ENCODE data around the gene TRAPPC2L.

The TRAPPC2L gene

GRCh38 chr16:88810166-88810911 lies 46.6 kb upstream of the TRAPPC2L start:
- no peak for TF ChIP-seq CTCF (IDR thresholded peaks at IDR 0.05; ENCODE audit: insufficient read depth, low read depth, low read length, missing control alignments)
- H3K4me3 ChIP-seq (ENCODE audit: low read depth, low read length), result peak overlapping the region; percentile 88
- peak; percentile 64 for DNase-seq (ENCODE audit: low read depth)

DNA sequence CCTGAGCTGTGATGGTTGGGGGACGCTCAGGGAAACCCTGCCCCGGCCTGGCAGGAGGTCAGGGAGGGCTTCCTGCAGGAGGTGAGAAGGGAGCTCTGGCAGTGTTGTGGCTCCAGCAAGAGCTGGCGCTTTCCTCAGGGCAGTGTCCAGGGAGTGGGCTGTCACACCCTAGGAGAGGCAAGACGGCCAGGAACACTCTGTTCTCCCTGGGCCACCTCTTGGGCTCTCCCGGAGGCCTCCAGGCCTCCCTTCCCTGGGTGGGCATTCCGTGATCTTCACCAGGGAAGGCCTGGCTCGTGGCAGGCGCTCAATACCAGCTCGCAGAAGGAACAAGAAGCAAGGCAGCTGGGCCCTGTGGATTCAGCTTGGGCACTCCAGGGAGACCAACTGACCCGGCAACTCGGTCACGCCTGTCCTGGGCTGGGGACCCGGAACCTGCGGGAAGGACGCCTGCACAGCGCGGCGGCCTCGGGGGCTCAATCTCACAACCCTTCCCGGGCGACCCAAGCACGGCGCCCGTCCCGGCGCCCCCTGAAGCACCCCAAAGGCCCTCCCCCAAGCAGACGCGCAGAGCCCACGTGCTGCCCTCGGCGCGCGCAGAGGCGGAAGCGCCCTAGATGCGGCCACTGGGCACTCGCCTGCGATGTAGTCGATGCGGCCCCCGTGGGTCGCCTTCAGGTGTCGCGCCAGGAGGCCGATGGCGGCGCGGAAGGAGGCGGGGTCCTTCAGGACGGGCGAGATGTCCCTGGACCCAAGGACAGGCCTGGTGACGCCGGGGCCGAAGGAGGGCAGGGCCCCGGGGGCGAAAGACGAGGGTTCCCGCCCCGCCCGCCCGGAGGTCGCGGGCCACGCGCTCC lies 45.8 kb upstream of the TRAPPC2L start:
- peak; percentile 89 for DNase-seq (ENCODE audit: low read depth)
- peak overlapping the region; percentile 88 for H3K4me3 ChIP-seq (ENCODE audit: low read depth, low read length)
- no peak for TF ChIP-seq CTCF (IDR thresholded peaks at IDR 0.05; ENCODE audit: insufficient read depth, low read depth, low read length, missing control alignments)

DNA sequence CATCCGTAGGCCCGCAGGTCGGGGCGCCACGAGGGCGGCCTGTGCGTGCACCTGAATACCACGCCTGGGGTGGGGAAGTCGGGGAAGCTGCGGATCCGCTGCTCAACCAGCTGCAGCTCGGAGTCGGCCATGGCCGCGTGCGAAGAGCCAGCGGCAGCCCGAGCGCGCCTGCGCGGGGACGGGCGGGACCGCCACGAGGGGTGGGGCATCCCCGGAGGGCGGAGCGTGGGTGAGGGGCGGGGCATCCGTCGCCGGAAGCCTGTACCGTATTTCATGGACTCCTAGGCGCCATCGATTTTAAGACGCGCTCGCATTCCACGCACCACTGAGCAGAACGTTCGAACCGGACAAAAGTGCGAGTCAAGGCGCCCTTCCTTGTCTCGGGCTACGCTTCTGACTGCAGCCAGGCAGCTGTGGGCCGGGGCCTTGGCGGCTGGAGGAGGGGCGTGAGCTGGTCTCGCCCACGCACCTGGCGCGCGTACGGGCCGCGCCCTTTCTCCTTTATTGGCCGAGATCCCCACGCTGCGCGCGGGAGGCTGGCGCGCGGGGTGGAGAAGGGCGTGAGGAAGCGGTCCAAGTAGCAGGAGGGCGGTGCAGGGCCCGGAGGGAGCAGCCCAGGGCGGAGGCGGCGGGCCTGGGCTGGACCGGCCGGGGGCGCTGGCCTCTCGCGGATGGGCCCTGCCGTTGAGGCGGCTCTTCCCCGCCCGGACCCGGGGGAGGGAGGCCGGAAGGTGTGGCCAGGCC lies 45.0 kb upstream of the TRAPPC2L start, which contains the start of gene APRT:
Gene APRT, minus strand, starts transcription at position 160 of the 744 bp plus-strand sequence. Its CDS starts 29 bp downstream, at position 131.
- peak within 1 kb of the TSS; percentile 88 for H3K4me3 ChIP-seq (ENCODE audit: low read depth, low read length)
- peak; percentile 29 for TF ChIP-seq CTCF (IDR thresholded peaks at IDR 0.05; ENCODE audit: insufficient read depth, low read depth, low read length, missing control alignments)
- DNase-seq (ENCODE audit: low read depth), result peak; percentile 97

- peak overlapping the region; percentile 88 for H3K4me3 ChIP-seq (ENCODE audit: low read depth, low read length)
- no peak for DNase-seq (ENCODE audit: low read depth)
- no peak for TF ChIP-seq CTCF (IDR thresholded peaks at IDR 0.05; ENCODE audit: insufficient read depth, low read depth, low read length, missing control alignments)
Observed at GRCh38 chr16:88812513-88813268, 44.2 kb upstream of the TRAPPC2L start.

DNA sequence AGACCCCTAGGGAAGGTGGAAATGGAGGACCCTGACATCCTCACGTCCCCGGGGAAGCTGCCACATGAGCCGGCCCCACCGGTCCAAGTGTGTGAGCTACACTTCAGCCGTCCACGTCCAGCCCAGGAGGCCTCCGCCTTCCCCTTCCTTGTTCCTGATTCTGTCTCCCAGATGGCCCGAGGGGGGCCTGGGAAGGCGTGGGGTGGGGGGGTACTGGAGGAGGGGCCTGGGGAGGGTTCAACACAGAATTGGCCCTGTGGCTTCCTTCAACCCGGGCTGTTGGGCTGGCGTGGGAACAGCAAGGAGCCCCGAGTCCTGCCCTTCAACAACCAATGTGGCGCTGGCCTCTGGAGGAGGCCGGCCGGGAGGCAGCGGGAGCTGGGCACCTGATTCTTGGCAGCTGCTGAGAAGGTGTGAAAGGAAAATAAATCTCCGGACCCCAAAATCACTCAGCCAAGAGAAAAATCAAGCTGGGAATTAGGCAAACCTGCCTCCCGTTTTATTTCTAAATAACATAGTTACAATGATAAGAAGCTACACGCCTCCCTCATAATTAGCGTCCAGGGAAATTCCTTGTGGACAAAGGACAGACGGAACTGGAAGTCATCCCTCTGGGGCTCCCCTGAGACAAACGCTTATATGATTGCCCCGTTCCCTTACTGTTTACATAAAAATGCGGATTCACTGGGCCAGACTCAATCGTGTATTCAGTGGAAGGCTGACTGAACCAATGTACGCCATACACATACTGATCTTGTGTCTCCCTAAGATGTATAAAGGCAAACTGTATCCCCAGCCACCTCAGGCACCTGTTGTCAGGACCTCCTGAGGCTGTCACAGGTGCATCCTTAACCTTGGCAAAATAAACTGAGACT lies 43.4 kb upstream of the TRAPPC2L start:
- DNase-seq (ENCODE audit: low read depth), result no peak
- TF ChIP-seq CTCF (IDR thresholded peaks at IDR 0.05; ENCODE audit: insufficient read depth, low read depth, low read length, missing control alignments), result no peak
- H3K4me3 ChIP-seq (ENCODE audit: low read depth, low read length), result no peak overlapping the region

All from GM12865 (cell line).